ENCODE data around the gene EIF4E. TPM values are rescaled to one million over a fixed set of nuclear protein-coding genes. Genes with fewer than 3 reads are reported as not detected.
"Not testable (repeated sequence)": the region's sequence is repeated elsewhere in the genome, so short reads cannot be mapped to it uniquely, and the experiment has no call there.

EIF4E gene
- total RNA-seq, 2 experiments from 2014 or later, result 77.5 to 88.6 TPM

- H3K4me1 Mint-ChIP-seq, result no peaks in the 10 kb centered on the region
- ATAC-seq (ENCODE audit: low read depth), result no peak
- peaks cover under 1% of the 10 kb centered on the region for H3K9me3 Mint-ChIP-seq
- peaks cover under 1% of the 10 kb centered on the region for H3K36me3 Mint-ChIP-seq
- DNase-seq, result no peak
- no peak overlapping the region for H3K4me3 Mint-ChIP-seq
- H3K27me3 Mint-ChIP-seq, result peaks cover 2% of the 10 kb centered on the region
- H3K27ac Mint-ChIP-seq, result no peak overlapping the region
- POLR2A ChIA-PET, result no interaction called here
Observed at GRCh38 chr4:98950925-98951324, 22.0 kb upstream of the EIF4E start.

DNA sequence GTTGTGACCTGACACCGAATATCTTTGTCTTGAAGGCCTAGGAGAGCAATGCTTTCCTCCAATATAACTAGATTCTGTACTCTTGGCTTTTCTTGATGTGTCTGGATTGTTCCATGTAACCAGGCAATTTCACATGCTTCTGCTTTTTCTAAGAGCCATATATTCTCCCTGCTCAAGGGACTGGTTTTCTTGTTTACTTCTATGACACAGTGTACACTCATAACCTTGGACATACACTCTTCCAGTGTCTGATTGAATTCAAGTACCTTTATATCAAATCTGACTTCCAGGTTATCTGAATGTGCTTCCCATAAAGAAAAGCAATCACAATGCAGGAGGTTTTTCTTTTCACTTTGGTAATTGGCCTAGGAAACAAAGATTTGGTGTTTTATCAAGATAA lies 17.4 kb upstream of the EIF4E start:
- ATAC-seq (ENCODE audit: low read depth) (no peak), DNase-seq (no peak)
- H3K27ac Mint-ChIP-seq, result no peak overlapping the region
- H3K4me3 Mint-ChIP-seq, result no peak overlapping the region
- H3K4me1 Mint-ChIP-seq, result no peaks in the 10 kb centered on the region
- peaks cover 4% of the 10 kb centered on the region for H3K27me3 Mint-ChIP-seq
- POLR2A ChIA-PET, result no interaction called here
- no peaks in the 10 kb centered on the region for H3K9me3 Mint-ChIP-seq
- no peaks in the 10 kb centered on the region for H3K36me3 Mint-ChIP-seq

GRCh38 chr4:98945297-98945850 lies 16.4 kb upstream of the EIF4E start:
- H3K27ac Mint-ChIP-seq, result no peak overlapping the region
- no peaks in the 10 kb centered on the region for H3K36me3 Mint-ChIP-seq
- H3K4me3 Mint-ChIP-seq, result no peak overlapping the region
- H3K4me1 Mint-ChIP-seq, result no peaks in the 10 kb centered on the region
- H3K27me3 Mint-ChIP-seq, result peaks cover 4% of the 10 kb centered on the region
- POLR2A ChIA-PET, result interaction anchor here (0.8 kb wide), 1 partner anchor 50 kb away, joined by 5 read pairs; the partner anchor contains the start of gene METAP1
- no peak for DNase-seq
- no peak for ATAC-seq (ENCODE audit: low read depth)
- no peaks in the 10 kb centered on the region for H3K9me3 Mint-ChIP-seq

- H3K4me3 Mint-ChIP-seq, result no peak overlapping the region
- no peak for ATAC-seq (ENCODE audit: low read depth)
- no peaks in the 10 kb centered on the region for H3K27me3 Mint-ChIP-seq
- no peak for DNase-seq
- H3K4me1 Mint-ChIP-seq, result peaks cover 10% of the 10 kb centered on the region
- H3K27ac Mint-ChIP-seq, result no peak overlapping the region
- peaks cover 5% of the 10 kb centered on the region for H3K36me3 Mint-ChIP-seq
- POLR2A ChIA-PET, result no interaction called here
- H3K9me3 Mint-ChIP-seq, result no peaks in the 10 kb centered on the region
Observed at GRCh38 chr4:98939892-98940298, 11.0 kb upstream of the EIF4E start.

DNA sequence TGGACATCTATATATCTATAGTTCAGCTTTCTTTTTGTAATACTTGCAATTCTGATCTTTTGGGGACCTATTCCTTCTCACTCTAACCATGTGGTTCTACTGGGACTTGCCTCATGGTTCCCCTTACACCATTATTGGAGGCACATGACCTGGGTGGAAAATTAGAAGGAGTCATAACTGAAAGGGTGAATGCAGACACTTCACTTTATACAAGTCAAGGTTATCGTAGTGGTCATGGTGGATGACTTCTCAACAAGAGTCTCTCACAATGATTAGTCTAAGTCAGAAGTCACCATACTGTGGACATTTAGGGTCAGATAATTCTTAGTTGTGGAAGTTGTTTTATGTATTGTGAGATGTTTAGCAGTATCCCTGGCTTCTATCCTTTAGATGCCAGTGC lies 10.5 kb upstream of the EIF4E start:
- no peak for ATAC-seq (ENCODE audit: low read depth)
- POLR2A ChIA-PET, result no interaction called here
- H3K27me3 Mint-ChIP-seq, result no peaks in the 10 kb centered on the region
- H3K27ac Mint-ChIP-seq, result no peak overlapping the region
- no peak for DNase-seq
- peaks cover 5% of the 10 kb centered on the region for H3K36me3 Mint-ChIP-seq
- peaks cover 10% of the 10 kb centered on the region for H3K4me1 Mint-ChIP-seq
- no peak overlapping the region for H3K4me3 Mint-ChIP-seq
- H3K9me3 Mint-ChIP-seq, result no peaks in the 10 kb centered on the region

GRCh38 chr4:98937986-98938720 lies 9.2 kb upstream of the EIF4E start:
- DNase-seq, result no peak
- peaks cover 10% of the 10 kb centered on the region for H3K4me1 Mint-ChIP-seq
- no peaks in the 10 kb centered on the region for H3K9me3 Mint-ChIP-seq
- no peaks in the 10 kb centered on the region for H3K27me3 Mint-ChIP-seq
- H3K36me3 Mint-ChIP-seq, result peaks cover 5% of the 10 kb centered on the region
- no peak overlapping the region for H3K4me3 Mint-ChIP-seq
- POLR2A ChIA-PET, result no interaction called here
- no peak overlapping the region for H3K27ac Mint-ChIP-seq
- no peak for ATAC-seq (ENCODE audit: low read depth)

DNA sequence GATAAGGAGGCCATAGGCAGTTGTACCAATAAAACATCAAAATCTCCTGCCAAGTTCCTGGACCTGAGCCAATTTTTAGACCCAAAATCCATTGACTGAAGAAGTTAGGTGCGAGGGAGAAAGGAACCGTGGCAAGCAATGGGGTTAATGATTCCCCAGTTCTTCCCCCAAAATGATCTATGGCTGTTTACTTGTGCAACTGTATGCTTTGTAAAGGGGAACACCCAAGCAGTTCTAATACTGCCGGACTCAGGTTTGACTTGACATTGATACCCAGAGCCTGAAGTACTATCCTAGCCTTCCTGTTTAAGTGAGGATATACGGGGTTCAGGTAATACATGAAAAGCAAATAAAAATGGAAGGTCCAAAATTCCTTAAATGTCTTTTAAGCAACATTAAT lies 6.7 kb upstream of the EIF4E start:
- H3K27ac Mint-ChIP-seq, result no peak overlapping the region
- no peaks in the 10 kb centered on the region for H3K27me3 Mint-ChIP-seq
- peaks cover 17% of the 10 kb centered on the region for H3K4me1 Mint-ChIP-seq
- DNase-seq, result no peak
- ATAC-seq (ENCODE audit: low read depth), result no peak
- no peak overlapping the region for H3K4me3 Mint-ChIP-seq
- H3K9me3 Mint-ChIP-seq, result peaks cover 2% of the 10 kb centered on the region
- POLR2A ChIA-PET, result no interaction called here
- H3K36me3 Mint-ChIP-seq, result peaks cover 7% of the 10 kb centered on the region

GRCh38 chr4:98934851-98935250 lies 5.9 kb upstream of the EIF4E start:
- DNase-seq; ATAC-seq (ENCODE audit: low read depth): not testable (repeated sequence)
- peaks cover 24% of the 10 kb centered on the region for H3K4me1 Mint-ChIP-seq

GRCh38 chr4:98932539-98932938 lies 3.6 kb upstream of the EIF4E start:
- ATAC-seq (ENCODE audit: low read depth) (no peak), DNase-seq (no peak)
- H3K4me3 Mint-ChIP-seq, result no peak overlapping the region
- POLR2A ChIA-PET, result no interaction called here
- H3K36me3 Mint-ChIP-seq, result peaks cover 7% of the 10 kb centered on the region
- peaks cover 2% of the 10 kb centered on the region for H3K9me3 Mint-ChIP-seq
- no peak overlapping the region for H3K27ac Mint-ChIP-seq
- H3K27me3 Mint-ChIP-seq, result no peaks in the 10 kb centered on the region
- peaks cover 24% of the 10 kb centered on the region for H3K4me1 Mint-ChIP-seq

More at GRCh38 chr4:98934851-98935250, 5.9 kb upstream of the EIF4E start:
- H3K9me3 Mint-ChIP-seq, H3K27me3 Mint-ChIP-seq, H3K36me3 Mint-ChIP-seq, H3K27ac Mint-ChIP-seq, H3K4me3 Mint-ChIP-seq: not testable (repeated sequence)
- POLR2A ChIA-PET, result interaction anchor here (0.7 kb wide), 1 partner anchor 60 kb away, joined by 3 read pairs; the partner anchor contains the start of gene METAP1

GRCh38 chr4:98930311-98930865 lies 1.5 kb upstream of the EIF4E start:
- no peak for ATAC-seq (ENCODE audit: low read depth)
- H3K4me1 Mint-ChIP-seq, result peaks cover 19% of the 10 kb centered on the region
- DNase-seq, result no peak
- H3K27ac Mint-ChIP-seq, result peak overlapping the region; percentile 98
- no peaks in the 10 kb centered on the region for H3K27me3 Mint-ChIP-seq
- peaks cover 2% of the 10 kb centered on the region for H3K9me3 Mint-ChIP-seq
- peak overlapping the region; percentile 97 for H3K4me3 Mint-ChIP-seq
- H3K36me3 Mint-ChIP-seq, result peaks cover 9% of the 10 kb centered on the region
- POLR2A ChIA-PET, result interaction anchor here (0.5 to 4.4 kb wide), 7 partner anchors 57 to 787 kb away, joined by 3 to 51 read pairs (median 12); partner anchors contain the start of genes ADH5, METAP1, STPG2 and TSPAN5

GRCh38 chr4:98929341-98930267 lies 671 bp upstream of the EIF4E start:
- POLR2A ChIA-PET, result interaction anchor here (0.6 to 4.4 kb wide), 15 partner anchors 58 to 1020 kb away, joined by 3 to 51 read pairs (median 5); partner anchors contain the start of genes ADH5, DAPP1, METAP1 and RAP1GDS1
- peaks cover 20% of the 10 kb centered on the region for H3K4me1 Mint-ChIP-seq
- peak overlapping the region; percentile 97 for H3K4me3 Mint-ChIP-seq
- H3K27me3 Mint-ChIP-seq, result no peaks in the 10 kb centered on the region
- H3K27ac Mint-ChIP-seq, result peak overlapping the region; percentile 98
- DNase-seq (peak; percentile 48), ATAC-seq (ENCODE audit: low read depth) (peak; percentile 15)
- H3K36me3 Mint-ChIP-seq, result peaks cover 11% of the 10 kb centered on the region
- H3K9me3 Mint-ChIP-seq, result peaks cover 2% of the 10 kb centered on the region

GRCh38 chr4:98928131-98928504 lies 815 bp downstream of the EIF4E start:
- Mint-ChIP-seq H3K4me1 (peaks cover 23% of the 10 kb centered on the region), H3K36me3 (peaks cover 17% of the 10 kb centered on the region), H3K27ac (peak overlapping the region; percentile 98), H3K4me3 (peak overlapping the region; percentile 97), H3K9me3 (peaks cover 2% of the 10 kb centered on the region), H3K27me3 (no peaks in the 10 kb centered on the region)
- POLR2A ChIA-PET, result interaction anchor here (0.6 to 4.4 kb wide), 16 partner anchors 16 to 1411 kb away, joined by 3 to 51 read pairs (median 6); partner anchors contain the start of genes ADH5, METAP1, RAP1GDS1 and STPG2
- DNase-seq, result no peak
- peak; percentile 49 for ATAC-seq (ENCODE audit: low read depth)

DNA sequence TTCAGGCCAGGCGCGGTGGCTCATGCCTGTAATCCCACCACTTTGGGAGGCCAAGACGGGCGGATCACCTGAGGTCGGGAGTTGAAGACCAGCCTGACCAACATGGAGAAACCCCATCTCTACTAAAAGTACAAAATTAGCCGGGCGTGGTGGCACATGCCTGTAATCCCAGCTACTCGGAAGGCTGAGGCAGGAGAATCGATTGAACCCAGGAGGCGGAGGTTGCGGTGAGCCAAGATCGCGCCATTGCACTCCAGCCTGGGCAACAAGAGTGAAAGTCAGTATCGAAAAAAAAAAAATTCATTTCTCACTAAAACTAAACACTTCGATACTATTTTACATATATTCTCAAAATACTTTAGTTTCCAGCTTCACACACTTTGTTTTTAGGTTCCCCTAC lies 2.7 kb downstream of the EIF4E start:
- Mint-ChIP-seq H3K36me3 (peaks cover 21% of the 10 kb centered on the region), H3K4me1 (peaks cover 18% of the 10 kb centered on the region), H3K4me3 (peak overlapping the region; percentile 39)
- H3K27me3 Mint-ChIP-seq; H3K27ac Mint-ChIP-seq; ATAC-seq (ENCODE audit: low read depth); POLR2A ChIA-PET; H3K9me3 Mint-ChIP-seq; DNase-seq: not testable (repeated sequence)
